ENCODE measurements around the gene HOXC9.

GRCh38 chr12:53963434-53964314 lies 36.3 kb upstream of the HOXC9 start:
- no peak for TF ChIP-seq CTCF (conservative IDR thresholded peaks at IDR 0.05; ENCODE audit: low read depth, low read length)
- no peak for TF ChIP-seq MAFK (IDR thresholded peaks at IDR 0.05; ENCODE audit: low read depth, low read length)
- no peak for TF ChIP-seq RAD21 (IDR thresholded peaks at IDR 0.05; ENCODE audit: low read length)
- TF ChIP-seq POLR2A (IDR thresholded peaks at IDR 0.05; ENCODE audit: low read depth, low read length): no peak
- no peak for TF ChIP-seq MXI1 (IDR thresholded peaks at IDR 0.05; ENCODE audit: borderline replicate concordance, low read depth, low read length)
- TF ChIP-seq CHD1 (IDR thresholded peaks at IDR 0.05; ENCODE audit: low read depth, low read length): no peak
- TF ChIP-seq FOS (IDR thresholded peaks at IDR 0.05; ENCODE audit: low read depth, low read length): no peak
